T-helper 2 cell (primary cell): Measurements from ENCODE around the gene HBG2.
A peak's percentile ranks its signal among the peaks of the same experiment; 100 is the strongest.
"Not testable (repeated sequence)": the region's sequence is repeated elsewhere in the genome, so short reads cannot be mapped to it uniquely, and the experiment has no call there.

Source experiments
- DNase-seq, 5 experiments: peaks; one replicate each; pipeline versions ENCODE4 v3.0.0 to v3.0.0-alpha.2; 2012 to 2022

HBG2 gene

DNA sequence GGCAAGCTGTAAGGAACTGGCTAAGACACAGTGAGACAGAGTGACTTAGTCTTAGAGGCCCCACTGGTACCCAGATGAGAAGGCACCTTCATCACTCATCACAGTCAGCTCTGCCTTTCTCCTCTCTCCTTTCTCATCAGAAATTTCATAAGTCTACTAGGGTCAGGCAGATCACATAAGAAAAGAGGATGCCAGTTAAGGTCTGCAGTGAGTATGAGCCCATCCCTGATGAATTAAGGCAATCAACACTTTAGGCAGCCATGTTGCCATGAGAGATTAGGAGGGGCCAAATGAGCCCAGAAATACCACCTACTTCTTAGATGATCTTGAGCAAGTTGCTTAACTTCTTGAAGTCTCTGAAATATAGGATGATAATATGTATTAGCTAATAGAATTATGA lies 27.0 kb upstream of the HBG2 start:
- DNase-seq = no peak

DNA sequence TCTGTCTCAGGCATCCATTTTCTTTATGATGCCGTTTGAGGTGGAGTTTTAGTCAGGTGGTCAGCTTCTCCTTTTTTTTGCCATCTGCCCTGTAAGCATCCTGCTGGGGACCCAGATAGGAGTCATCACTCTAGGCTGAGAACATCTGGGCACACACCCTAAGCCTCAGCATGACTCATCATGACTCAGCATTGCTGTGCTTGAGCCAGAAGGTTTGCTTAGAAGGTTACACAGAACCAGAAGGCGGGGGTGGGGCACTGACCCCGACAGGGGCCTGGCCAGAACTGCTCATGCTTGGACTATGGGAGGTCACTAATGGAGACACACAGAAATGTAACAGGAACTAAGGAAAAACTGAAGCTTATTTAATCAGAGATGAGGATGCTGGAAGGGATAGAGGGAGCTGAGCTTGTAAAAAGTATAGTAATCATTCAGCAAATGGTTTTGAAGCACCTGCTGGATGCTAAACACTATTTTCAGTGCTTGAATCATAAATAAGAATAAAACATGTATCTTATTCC lies 26.1 kb upstream of the HBG2 start:
- DNase-seq = peak in 1 of 5 experiments; percentile 45

DNA sequence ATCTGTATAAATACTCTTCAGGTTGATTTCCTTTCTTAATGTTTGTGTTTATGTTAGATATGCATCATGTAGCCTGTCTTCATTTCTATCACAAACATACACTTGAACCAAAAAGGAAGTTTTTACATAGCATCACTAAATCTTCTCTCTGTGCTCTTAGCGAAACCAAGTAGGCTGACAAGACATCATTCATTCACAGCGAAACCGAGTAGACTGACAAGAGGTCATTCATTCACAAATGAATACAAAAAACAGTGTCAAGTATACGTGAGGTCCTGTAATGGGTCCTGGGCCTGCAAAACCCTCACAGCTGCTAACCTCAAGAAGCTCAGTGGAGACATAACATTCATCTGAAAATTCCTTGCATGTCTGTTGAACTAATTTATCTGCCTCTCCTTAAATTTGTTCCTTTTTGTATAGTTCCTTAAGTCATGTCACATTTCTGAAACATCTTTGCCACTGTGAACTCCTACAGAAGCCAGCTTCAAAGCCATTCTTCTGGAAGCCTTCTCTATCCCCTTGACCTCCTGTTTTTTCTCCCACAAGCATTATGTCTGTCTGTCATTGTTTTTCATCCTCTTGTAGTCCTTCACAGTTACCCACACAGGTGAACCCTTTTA lies 25.0 kb upstream of the HBG2 start:
- no peak for DNase-seq

DNA sequence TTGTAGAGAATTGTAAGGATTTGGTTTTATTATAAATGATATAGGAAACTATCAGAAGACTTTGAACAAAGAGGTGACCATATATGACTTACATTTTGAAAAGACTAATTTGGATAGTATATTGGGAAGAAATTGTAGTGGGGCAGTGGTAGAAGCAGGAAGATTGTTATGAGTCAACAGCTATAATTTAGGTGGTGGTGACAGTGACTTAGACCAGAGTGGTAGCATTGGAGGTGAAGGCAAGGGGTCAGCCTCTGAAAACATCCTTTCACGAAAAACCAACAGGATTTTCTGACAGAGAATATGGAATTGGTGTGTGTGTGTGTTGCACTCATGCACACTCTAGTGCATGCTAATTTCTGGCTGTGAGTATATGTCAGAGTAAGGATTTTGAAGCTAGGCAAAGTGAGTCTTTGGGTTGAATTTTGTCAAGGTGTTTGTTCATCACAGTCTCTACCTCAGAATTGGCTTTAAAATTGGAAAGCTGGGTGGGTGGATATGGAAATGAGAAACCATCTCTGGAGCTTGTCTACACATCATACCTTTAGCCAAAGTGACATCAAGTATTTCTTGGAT lies 23.3 kb upstream of the HBG2 start:
- no peak for DNase-seq

DNA sequence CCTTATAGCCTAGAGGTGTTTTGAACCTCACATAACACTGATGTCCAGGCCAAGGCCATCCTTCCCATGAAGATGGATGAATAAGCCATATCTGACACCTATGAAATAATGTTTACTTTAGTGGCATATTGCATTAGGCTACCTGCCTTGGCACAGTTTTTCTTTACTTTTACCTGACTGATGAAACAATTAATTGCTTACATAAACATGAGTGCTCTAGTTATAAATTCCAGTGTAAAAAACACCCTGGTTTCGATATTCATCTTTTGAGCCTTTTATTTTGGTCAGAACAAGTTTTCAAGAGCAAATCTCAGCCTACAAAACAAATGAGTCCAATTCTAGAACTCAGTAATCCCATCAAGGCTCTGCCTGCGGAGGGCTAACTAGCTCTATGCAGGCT lies 22.1 kb upstream of the HBG2 start:
- DNase-seq = no peak

DNA sequence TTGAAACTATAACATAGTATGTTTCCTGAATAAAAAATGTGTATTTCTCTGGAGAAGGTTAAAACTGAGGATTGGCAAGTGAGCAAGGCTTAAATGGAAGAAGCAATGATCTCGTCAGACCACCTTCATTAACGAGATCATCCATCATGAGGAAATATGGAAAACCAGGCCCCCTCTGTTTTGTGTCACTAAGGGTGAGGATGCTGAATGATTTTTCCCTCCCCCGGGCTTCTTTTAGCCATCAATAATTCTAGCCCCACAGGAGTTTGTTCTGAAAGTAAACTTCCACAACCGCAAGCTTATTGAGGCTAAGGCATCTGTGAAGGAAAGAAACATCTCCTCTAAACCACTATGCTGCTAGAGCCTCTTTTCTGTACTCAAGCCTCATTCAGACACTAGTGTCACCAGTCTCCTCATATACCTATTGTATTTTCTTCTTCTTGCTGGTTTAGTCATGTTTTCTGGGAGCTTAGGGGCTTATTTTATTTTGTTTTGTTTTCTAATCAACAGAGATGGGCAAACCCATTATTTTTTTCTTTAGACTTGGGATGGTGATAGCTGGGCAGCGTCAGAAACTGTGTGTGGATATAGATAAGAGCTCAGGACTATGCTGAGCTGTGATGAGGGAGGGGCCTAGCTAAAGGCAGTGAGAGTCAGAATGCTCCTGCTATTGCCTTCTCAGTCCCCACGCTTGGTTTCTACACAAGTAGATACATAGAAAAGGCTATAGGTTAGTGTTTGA lies 21.0 kb upstream of the HBG2 start:
- no peak for DNase-seq

DNA sequence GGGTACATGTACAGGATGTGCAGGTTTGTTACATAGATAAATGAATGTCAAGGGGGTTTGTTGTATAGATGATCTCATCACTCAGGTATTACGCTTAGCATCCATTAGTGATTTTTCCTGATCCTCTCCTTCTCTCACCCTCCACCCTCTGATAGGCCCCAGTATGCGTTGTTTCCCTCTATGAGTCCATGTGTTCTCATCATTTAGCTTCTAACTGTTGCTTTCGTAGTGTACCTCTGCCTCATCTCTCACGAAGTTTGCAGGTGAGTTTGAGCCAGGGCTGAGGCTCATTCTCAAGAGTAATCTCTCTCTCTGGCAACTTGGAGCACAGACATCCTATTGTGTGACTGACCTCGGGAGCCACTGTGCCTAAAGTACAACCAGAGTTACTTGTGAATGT lies 19.8 kb upstream of the HBG2 start:
- DNase-seq = no peak

DNA sequence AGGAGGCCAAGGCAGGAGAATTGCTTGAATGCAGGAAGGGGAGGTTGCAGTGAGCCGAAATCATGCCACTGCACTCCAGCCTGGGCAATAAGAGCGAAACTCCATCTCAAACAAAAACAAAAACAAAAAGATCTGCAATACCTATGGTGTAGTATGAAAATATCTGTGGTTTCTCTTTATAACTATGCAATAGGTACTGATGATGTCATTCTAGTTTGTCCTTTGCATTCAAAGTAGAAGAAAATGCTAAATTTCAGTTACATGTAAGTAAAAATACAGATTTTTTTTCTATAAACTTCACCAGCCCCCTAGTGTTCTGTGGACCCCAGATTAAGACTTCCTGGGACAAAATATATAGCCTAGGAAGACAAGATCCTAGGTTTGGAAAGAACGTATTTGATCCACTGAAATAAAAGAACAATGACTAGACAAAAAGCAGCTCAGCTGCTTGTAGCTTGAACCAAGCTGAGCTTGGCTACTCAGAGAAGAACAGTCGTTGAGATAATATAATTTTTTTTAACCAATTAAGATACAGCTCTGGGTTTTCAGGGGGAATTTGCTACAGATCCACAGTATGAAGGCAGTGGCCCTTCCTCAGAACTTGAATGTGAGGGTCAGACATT lies 17.9 kb upstream of the HBG2 start:
- DNase-seq = no peak

DNA sequence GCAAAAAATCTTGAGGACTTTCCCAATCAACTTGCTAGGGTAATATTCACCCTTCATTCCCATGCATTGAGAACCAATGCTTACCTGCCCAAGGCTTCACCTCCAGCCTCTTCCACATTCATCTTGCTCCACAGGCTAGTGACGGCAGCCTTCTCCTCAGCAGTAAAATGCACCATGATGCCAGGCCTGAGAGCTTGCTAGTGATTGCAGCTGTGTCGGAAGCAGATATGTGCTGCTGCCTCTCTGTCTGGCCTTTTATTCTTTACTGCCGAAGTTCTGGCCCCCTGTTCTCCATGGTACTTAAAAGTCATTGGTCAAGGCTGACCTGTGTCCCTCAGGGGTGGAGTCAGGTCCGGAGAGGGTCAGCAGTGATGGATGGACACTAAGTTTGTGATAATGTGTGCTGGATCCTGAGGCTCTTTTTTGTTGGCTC lies 15.2 kb upstream of the HBG2 start, which contains the start of gene HBE1:
Gene HBE1, minus strand, starts transcription at position 231 of the 433 bp plus-strand sequence. Its CDS starts 55 bp downstream, at position 176.
- DNase-seq = no peak

DNA sequence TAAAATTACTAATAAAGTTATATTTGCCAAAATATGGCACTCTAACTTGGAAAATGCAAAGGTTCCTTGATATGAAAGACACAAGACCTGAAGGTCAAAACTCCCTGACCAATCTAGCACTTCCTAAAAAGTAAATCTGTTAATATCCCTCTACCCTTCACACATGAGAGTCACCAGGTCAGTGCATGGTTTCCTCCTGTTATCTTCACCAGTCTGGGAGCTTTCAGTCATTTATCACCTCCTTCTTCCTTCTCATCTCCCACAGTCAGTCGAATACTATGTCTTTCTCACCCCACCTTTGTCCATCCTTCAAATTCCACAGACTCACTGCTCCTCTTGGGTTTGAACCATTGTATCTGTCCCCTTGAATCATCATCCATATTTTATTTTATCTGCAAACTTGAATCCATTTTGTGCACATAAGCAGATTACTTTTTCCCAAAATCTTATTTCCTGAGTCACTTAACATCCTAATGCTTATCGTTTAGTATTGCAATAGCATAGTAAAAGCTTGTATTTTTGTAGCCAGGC lies 12.5 kb upstream of the HBG2 start:
- no peak for DNase-seq

DNA sequence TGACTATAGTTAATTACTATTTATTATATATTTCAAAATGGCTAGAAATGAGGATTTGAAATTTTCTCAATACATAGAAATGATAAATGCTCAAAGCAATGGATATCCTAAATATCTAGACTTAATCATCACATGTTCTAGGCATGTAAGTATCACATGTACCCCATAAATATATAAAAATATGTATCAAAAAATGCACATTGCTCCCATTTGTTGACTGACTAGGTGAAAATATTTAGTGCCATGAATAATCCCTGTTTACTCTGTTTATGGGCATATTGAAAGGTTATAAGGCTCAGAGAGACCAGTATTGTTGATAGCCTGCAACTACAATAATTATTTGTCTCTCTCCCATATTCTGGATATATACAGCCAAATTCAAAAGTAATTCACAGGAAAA lies 12.0 kb upstream of the HBG2 start:
- DNase-seq = no peak

DNA sequence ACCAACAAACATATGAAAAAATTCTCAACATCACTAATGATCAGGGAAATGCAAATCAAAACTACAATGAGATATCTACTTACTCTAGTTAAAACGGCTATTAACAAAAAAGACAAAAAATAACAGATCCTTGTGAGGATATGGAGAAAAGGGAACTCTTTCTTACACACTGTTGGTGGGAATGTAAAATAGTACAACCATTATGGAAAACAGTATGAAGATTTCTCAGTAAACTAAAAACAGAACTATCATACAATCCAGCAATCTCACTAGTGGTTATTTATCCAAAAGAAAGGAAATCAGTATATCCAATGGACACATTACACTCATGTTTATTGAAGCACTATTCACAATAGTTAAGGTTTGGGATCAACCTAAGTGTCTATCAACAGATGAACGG lies 11.3 kb upstream of the HBG2 start:
- no peak for DNase-seq

DNA sequence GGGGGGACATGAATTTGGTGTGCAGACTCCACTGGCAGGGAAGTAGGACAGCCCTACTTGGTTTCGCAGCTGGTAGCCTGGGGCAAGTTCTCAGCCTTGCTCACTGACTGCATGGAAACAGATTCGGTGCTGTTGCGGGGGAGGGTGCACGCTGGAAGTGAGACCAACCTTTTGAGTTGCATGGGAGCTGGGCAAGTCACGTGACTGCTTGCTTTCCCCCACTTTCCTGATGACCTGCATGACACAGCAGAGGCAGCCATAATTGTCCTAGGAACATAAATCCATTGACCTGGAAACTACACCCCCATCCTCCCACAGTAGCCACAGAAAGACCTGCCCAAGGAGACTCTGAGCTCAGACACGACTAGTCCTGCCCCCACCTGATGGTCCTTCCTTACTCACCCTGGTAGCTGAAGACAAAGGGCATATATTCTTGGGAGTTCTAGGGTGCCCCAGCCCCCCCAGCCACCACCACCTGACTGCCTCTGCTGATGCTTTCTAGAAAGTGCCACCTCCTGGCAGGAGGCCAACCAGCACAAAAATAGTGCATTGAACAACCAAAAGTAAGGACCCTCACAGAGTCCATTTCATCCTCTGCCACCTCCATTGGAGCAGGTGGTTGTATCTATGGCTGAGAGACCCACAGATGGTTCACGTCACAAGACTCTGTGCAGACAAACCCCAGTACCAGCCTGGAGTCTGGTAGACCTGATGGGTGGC lies 4.1 kb upstream of the HBG2 start:
- no peak for DNase-seq

DNA sequence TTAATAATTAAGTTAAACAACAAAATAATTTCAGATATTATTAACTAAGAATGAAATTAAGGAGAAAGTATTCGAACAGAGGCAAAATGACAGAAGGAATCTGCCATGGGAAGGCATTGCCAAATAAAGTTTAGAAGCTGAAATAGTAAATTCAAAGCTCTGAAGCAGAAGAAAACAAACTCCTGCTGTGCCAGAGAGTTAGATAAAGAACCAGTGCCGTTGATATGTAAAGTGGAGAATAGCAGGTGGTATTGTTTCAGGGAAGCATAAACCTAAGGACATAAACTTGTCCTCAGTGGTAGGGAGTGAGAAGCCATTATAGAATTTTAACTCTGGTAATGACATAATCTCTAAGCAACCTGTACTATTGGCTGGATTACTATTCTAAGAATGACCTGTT lies 2.7 kb upstream of the HBG2 start:
- no peak for DNase-seq

DNA sequence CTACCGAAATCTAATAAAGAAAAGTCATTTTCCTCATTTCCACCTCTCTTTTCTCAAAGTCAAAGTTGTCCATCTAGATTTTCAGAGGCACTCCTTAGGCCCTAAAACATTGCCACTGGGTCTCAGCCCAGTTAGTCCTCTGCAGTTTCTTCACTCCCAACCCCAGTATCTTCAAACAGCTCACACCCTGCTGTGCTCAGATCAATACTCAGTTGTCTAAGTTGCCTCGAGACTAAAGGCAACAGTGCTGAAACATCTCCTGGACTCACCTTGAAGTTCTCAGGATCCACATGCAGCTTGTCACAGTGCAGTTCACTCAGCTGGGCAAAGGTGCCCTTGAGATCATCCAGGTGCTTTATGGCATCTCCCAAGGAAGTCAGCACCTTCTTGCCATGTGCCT lies 558 bp downstream of the HBG2 start:
- DNase-seq = not testable (repeated sequence)

DNA sequence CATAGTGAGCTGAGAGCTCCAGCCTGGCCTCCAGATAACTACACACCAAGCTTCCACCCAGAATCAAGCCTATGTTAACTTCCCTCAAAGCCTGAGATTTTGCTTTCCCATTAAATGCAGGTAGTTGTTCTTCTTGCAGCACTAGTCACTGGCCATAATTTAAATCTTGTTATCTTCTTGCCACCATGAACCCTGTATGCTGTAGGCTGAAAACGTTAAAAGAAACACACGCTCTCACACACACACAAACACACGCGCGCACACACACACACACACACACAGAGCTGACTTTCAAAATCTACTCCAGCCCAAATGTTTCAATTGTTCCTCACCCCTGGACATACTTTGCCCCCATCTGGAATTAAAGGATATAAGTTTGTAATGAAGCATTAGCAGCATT lies 1.1 kb downstream of the HBG2 start:
- not testable (repeated sequence) for DNase-seq

DNA sequence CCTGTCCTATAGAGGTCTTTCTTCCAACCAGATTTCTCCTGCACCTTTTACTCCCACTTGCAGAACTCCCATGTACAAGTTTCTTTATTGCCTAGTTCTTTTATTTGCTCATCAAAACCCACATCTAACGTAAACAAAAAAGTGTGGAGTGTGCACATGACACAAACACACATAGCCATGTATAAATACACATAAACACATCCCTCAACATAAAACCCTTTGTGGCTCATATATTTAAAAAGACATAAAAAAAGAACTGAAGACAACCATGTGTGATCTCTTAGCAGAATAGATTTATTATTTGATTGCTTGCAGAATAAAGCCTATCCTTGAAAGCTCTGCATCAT lies 1.7 kb downstream of the HBG2 start:
- DNase-seq = no peak

DNA sequence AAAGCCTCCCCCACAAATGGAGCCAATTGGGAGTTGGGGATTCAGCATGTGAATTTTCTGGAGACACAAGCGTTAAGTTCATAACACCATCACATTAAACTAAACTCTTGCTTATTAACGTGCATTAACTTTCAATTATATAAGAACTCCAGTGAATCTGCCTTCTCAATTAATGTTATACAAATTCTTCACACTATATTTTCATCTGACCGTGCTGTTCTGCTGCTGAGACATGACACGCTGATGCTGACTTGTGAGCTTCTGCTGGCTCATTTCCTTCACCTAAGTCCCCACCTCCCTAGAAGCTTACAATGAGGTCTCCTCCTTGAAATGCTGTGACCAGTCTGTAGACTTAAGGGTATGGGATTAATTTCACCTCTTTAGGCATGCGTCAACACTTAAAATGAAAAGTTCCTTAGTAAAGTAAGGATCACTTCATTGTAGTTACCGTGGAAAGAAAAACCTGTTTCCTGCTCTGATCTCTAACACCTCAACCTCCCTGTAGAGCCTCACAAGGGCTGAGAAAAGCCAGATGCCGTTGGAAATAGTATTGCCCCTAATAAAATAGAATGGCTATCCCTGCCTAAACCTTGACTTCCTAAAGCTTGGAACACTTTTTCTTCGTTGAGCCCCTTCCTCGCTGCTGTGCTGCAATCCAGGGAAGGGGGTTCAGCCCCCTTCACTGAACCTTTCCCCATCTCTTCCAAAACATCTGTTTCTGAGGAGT lies 2.2 kb downstream of the HBG2 start:
- DNase-seq = no peak

DNA sequence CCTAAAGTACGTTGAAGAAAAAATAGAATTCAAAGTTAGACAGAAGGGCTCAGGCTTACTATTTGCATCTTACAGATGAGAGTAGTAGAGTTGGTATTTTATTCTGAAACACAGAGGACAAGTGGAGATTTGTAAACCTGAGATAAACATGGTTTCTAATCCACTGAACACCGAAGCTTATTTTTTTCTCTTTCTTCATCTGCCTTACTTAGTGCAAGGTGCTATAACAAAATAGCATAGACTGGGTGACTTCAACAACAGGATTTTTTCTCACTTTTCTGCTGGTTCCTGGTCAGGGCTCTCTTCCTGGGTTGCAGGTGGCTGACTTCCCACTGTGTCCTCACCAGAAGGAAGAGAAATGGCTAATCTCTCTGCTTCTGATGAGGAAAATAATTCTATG lies 2.8 kb downstream of the HBG2 start:
- DNase-seq = no peak

DNA sequence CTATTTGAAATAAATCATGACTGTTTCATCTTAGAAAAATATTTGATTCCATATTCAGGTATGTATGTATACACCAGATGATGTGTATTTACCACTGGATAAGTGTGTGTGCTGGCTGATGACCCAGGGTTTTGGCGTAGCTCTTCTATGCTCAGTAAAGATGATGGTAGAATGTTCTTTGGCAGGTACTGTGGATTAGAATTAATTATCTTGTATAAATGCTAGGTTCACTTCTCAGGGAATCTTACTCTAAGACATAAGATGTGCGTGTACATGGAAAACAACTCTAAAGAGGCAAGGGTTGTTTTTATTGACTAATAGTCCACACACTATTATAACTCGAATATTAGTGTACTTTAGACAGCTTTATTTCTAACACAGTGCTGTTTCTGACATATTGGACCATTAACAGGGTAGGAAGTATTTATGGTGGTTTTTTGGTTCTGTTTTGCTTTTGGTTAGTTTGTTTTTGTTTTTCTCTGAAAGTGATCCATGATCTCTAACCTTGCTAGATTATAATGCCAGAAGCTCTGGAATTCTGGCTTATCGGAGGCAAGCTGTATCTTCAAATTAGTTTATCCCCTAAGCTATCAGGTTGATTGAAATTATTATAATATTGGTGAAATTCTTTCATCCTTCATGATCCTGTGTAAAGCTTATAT lies 3.9 kb downstream of the HBG2 start:
- no peak for DNase-seq

DNA sequence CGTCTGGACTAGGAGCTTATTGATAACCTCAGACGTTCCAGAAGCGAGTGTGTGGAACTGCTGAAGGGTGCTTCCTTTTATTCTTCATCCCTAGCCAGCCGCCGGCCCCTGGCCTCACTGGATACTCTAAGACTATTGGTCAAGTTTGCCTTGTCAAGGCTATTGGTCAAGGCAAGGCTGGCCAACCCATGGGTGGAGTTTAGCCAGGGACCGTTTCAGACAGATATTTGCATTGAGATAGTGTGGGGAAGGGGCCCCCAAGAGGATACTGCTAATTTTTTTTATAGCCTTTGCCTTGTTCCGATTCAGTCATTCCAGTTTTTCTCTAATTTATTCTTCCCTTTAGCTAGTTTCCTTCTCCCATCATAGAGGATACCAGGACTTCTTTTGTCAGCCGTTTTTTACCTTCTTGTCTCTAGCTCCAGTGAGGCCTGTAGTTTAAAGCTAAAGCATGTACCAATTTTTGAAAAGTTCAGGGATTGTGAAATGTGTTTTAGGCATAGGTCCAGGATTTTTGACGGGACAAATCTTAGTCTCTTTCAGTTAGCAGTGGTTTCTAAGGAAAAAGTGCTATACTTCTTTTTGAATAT lies 4.7 kb downstream of the HBG2 start, which contains the start of gene HBG1:
Gene HBG1, minus strand, starts transcription at position 51 of the 590 bp plus-strand sequence. CDS start 53 bp downstream, outside the sequence.
- not testable (repeated sequence) for DNase-seq
